WERI-Rb-1 (cell line): ENCODE data around the gene RHCG.

Experiments used
- DNase-seq: peaks from one replicate; pipeline ENCODE4 v3.0.0-alpha.2; 2020
- H3K27ac ChIP-seq: fragments of 250-450 bp; sonication (Bioruptor Pico); 2 replicates; pipeline ENCODE4 v1.5.1; 2020; ENCODE audit warnings: mild to moderate bottlenecking, moderate library complexity
- H3K27me3 ChIP-seq: fragments of 250-450 bp; sonication (Bioruptor Pico); 2 replicates; pipeline ENCODE4 v1.5.1; 2021; ENCODE audit warnings: mild to moderate bottlenecking, low read depth, moderate library complexity; ENCODE audit not compliant: insufficient read depth, severe bottlenecking
- H3K36me3 ChIP-seq: fragments of 250-450 bp; sonication (Bioruptor Pico); 2 replicates; pipeline ENCODE4 v1.5.1; 2020; ENCODE audit warnings: mild to moderate bottlenecking, moderate library complexity
- H3K4me3 ChIP-seq: 2 replicates; pipeline ENCODE4 v1.5.1; 2011; ENCODE audit warnings: low read depth, mild to moderate bottlenecking, control low read depth, low read length
- H3K9me3 ChIP-seq: fragments of 250-450 bp; sonication (Bioruptor Pico); 2 replicates; pipeline ENCODE4 v1.5.1; 2021; ENCODE audit warnings: mild to moderate bottlenecking, moderate library complexity; ENCODE audit not compliant: severe bottlenecking
- CTCF ChIP-seq: IDR thresholded peaks from 2 replicates; pipeline ENCODE4 v1.5.1; 2011; ENCODE audit warnings: low read depth, mild to moderate bottlenecking, control low read depth, inconsistent platforms, low read length

Gene RHCG

GRCh38 chr15:89524184-89524583 lies 27.8 kb upstream of the RHCG start:
- DNase-seq, result no peak

GRCh38 chr15:89523101-89523500 lies 26.7 kb upstream of the RHCG start:
- DNase-seq, result no peak
- H3K27ac ChIP-seq, result no peak overlapping the region
- no peak for TF ChIP-seq CTCF
- H3K9me3 ChIP-seq, result peaks cover 3% of the 10 kb centered on the region
- no peak overlapping the region for H3K4me3 ChIP-seq
- peaks cover 8% of the 10 kb centered on the region for H3K27me3 ChIP-seq
- no peaks in the 10 kb centered on the region for H3K36me3 ChIP-seq

More at GRCh38 chr15:89524184-89524583, 27.8 kb upstream of the RHCG start:
- Histone ChIP-seq H3K4me3 (no peak overlapping the region), H3K27me3 (peaks cover 8% of the 10 kb centered on the region), H3K27ac (no peak overlapping the region), H3K36me3 (no peaks in the 10 kb centered on the region), H3K9me3 (peaks cover 3% of the 10 kb centered on the region)
- TF ChIP-seq CTCF, result no peak

GRCh38 chr15:89521605-89522004 lies 25.2 kb upstream of the RHCG start:
- Histone ChIP-seq H3K27me3 (peaks cover 8% of the 10 kb centered on the region), H3K27ac (no peak overlapping the region), H3K4me3 (no peak overlapping the region), H3K36me3 (no peaks in the 10 kb centered on the region), H3K9me3 (peaks cover 3% of the 10 kb centered on the region)
- DNase-seq, result no peak
- TF ChIP-seq CTCF, result no peak

GRCh38 chr15:89515477-89515876 lies 19.1 kb upstream of the RHCG start:
- TF ChIP-seq CTCF, result no peak
- DNase-seq, result no peak
- Histone ChIP-seq H3K4me3 (no peak overlapping the region), H3K9me3 (peaks cover 4% of the 10 kb centered on the region), H3K27me3 (no peaks in the 10 kb centered on the region), H3K27ac (no peak overlapping the region), H3K36me3 (no peaks in the 10 kb centered on the region)

- no peak for DNase-seq
- Histone ChIP-seq H3K27ac (no peak overlapping the region), H3K4me3 (no peak overlapping the region), H3K9me3 (peaks cover 4% of the 10 kb centered on the region), H3K36me3 (no peaks in the 10 kb centered on the region), H3K27me3 (no peaks in the 10 kb centered on the region)
- no peak for TF ChIP-seq CTCF
These were observed 18.4 kb upstream of the RHCG start for GRCh38 chr15:89514596-89515406.

- no peak overlapping the region for H3K27ac ChIP-seq
- no peaks in the 10 kb centered on the region for H3K27me3 ChIP-seq
- TF ChIP-seq CTCF, result no peak
- H3K4me3 ChIP-seq, result no peak overlapping the region
- no peak for DNase-seq
- no peaks in the 10 kb centered on the region for H3K36me3 ChIP-seq
- H3K9me3 ChIP-seq, result peaks cover 4% of the 10 kb centered on the region
These were observed 17.8 kb upstream of the RHCG start for GRCh38 chr15:89514186-89514585.
